Uterus (tissue), 2 donors: ENCODE data around the gene IDUA.

Experiments
- POLR2A ChIP-seq, 2 donors: fragments of 450-650 bp; IDR thresholded peaks; one replicate each; pipeline ENCODE4 v1.6.1; 2016; ENCODE audit warnings: antibody characterized with exemption in 2 of 2, mild to moderate bottlenecking in 1 of 2, moderate library complexity in 1 of 2
- TF ChIP-seq, protein P1 (sequence below), 4 experiments: fragments of 200-600 bp in 2 of 4; fragments of 450-650 bp in 2 of 4; sonication (generic) in 2 of 4; IDR thresholded peaks; one replicate each; pipeline ENCODE4 v1.5.1; 2016 to 2019; ENCODE audit warnings: antibody characterized with exemption in 4 of 4, mild to moderate bottlenecking in 2 of 4, moderate library complexity in 1 of 4

- TF ChIP-seq, protein P1, sequence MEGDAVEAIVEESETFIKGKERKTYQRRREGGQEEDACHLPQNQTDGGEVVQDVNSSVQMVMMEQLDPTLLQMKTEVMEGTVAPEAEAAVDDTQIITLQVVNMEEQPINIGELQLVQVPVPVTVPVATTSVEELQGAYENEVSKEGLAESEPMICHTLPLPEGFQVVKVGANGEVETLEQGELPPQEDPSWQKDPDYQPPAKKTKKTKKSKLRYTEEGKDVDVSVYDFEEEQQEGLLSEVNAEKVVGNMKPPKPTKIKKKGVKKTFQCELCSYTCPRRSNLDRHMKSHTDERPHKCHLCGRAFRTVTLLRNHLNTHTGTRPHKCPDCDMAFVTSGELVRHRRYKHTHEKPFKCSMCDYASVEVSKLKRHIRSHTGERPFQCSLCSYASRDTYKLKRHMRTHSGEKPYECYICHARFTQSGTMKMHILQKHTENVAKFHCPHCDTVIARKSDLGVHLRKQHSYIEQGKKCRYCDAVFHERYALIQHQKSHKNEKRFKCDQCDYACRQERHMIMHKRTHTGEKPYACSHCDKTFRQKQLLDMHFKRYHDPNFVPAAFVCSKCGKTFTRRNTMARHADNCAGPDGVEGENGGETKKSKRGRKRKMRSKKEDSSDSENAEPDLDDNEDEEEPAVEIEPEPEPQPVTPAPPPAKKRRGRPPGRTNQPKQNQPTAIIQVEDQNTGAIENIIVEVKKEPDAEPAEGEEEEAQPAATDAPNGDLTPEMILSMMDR (IDR thresholded peaks at IDR 0.05) = no peak
- TF ChIP-seq POLR2A (IDR thresholded peaks at IDR 0.05) = no peak
Measured at GRCh38 chr4:956531-957230, 30.2 kb upstream of the IDUA start.
